ENCODE results near the gene MEGF8.

The MEGF8 gene, protein sequence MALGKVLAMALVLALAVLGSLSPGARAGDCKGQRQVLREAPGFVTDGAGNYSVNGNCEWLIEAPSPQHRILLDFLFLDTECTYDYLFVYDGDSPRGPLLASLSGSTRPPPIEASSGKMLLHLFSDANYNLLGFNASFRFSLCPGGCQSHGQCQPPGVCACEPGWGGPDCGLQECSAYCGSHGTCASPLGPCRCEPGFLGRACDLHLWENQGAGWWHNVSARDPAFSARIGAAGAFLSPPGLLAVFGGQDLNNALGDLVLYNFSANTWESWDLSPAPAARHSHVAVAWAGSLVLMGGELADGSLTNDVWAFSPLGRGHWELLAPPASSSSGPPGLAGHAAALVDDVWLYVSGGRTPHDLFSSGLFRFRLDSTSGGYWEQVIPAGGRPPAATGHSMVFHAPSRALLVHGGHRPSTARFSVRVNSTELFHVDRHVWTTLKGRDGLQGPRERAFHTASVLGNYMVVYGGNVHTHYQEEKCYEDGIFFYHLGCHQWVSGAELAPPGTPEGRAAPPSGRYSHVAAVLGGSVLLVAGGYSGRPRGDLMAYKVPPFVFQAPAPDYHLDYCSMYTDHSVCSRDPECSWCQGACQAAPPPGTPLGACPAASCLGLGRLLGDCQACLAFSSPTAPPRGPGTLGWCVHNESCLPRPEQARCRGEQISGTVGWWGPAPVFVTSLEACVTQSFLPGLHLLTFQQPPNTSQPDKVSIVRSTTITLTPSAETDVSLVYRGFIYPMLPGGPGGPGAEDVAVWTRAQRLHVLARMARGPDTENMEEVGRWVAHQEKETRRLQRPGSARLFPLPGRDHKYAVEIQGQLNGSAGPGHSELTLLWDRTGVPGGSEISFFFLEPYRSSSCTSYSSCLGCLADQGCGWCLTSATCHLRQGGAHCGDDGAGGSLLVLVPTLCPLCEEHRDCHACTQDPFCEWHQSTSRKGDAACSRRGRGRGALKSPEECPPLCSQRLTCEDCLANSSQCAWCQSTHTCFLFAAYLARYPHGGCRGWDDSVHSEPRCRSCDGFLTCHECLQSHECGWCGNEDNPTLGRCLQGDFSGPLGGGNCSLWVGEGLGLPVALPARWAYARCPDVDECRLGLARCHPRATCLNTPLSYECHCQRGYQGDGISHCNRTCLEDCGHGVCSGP (N-terminal part only)

DNA sequence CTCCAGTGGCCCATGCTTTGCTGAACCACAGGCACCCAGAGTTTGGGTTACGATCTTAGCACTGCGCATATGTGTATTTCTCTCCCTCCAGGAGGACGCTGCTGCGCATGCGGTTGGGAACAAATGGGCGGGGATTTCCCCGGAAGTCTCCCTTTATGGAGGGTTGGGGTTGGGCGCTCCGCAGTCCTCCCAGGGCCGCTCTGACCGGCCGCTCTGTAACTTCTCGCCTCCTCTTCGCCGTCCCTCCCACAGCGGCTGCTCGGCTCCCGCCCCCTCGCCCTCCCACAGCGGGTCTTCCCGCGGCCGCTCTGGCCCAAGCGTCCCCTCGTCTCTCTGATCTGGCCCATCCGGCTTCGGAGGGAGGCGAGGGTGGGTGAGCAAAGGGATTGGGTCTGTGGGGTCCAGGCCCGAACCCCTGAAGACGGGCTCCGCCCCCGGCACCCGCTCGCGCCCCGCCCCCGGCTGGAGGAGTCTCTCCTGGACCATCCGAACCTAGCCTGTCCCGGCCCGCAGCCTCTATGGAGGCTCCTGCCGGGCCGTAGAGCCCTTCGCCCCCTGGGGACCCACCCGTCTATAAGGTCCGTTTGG is at the start of gene MEGF8:
Gene MEGF8, plus strand, starts transcription at position 328 of the 588 bp plus-strand sequence. CDS start 609 bp downstream, outside the sequence.
- peak; percentile 96 for TF ChIP-seq CTCF (IDR thresholded peaks at IDR 0.05; ENCODE audit: control insufficient read depth, insufficient read depth, low read depth, low read length, missing control alignments)
- peak; percentile 94 for DNase-seq (ENCODE audit: low read depth)
- H3K4me3 ChIP-seq (ENCODE audit: control insufficient read depth, low read depth, low read length), result peak within 1 kb of the TSS; percentile 73

GRCh38 chr19:42276284-42276683 is 49.2 kb upstream of the MEGF8 start:
- TF ChIP-seq CTCF (IDR thresholded peaks at IDR 0.05; ENCODE audit: control insufficient read depth, insufficient read depth, low read depth, low read length, missing control alignments), result no peak
- no peak overlapping the region for H3K4me3 ChIP-seq (ENCODE audit: control insufficient read depth, low read depth, low read length)
- no peak for DNase-seq (ENCODE audit: low read depth)

DNA sequence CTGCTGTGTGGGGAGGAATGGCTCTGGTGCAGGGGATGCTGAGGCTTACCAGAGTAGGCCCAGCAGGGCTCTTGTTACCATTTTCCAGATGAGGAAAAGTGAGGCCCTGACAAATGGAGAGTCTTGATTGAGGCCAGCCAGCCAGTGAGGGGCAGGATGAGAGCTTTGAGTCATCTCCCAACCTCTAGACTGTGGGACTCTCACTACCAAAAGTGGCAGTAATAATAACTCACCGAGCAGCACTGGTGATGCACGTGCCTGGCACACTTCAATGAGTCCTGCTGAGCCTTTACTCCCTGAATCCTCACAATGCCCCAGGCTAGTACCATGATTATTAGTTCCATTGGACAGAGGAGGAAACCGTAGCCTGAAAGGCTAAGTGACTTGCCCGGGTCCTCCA is 48.6 kb upstream of the MEGF8 start:
- DNase-seq (ENCODE audit: low read depth), result no peak
- no peak overlapping the region for H3K4me3 ChIP-seq (ENCODE audit: control insufficient read depth, low read depth, low read length)
- no peak for TF ChIP-seq CTCF (IDR thresholded peaks at IDR 0.05; ENCODE audit: control insufficient read depth, insufficient read depth, low read depth, low read length, missing control alignments)

- H3K4me3 ChIP-seq (ENCODE audit: control insufficient read depth, low read depth, low read length), result no peak overlapping the region
- no peak for TF ChIP-seq CTCF (IDR thresholded peaks at IDR 0.05; ENCODE audit: control insufficient read depth, insufficient read depth, low read depth, low read length, missing control alignments)
- no peak for DNase-seq (ENCODE audit: low read depth)
Observed at GRCh38 chr19:42277821-42278451, 47.5 kb upstream of the MEGF8 start.

DNA sequence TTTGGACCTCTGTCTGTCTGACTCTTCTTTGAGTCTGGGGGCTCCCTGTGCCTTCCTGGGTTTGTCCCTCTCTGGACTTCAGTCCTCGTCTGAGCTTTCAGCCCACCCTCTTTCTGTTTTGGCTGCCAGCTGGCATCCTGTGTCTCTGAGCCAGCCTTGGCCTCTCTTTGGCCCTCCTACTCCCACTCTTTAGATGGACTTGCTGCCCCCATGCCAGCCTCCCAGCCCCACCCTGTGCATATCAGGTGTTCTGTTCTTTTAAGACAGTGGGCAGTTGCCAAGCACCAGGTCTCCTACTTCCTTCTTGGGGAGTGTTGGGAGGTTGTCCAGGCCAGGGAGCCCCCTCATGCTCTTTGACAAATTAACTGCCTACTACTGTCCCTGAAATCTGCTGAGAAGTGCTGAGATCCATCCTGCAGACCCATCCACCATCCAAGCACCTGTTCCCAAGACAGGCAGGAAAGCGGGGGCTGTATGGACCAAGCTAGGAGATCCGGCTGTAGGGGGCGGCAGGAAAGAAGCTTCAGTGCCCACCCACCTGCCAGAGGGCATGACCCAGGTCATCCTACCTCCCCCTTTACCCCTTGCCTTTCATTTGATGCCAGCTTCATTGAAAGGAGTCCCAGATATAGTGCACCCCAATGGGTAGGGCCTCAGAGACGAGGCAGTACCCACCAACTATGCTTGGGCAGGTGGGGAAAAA is 46.8 kb upstream of the MEGF8 start:
- no peak for DNase-seq (ENCODE audit: low read depth)

More for the DNA sequence above, 46.8 kb upstream of the MEGF8 start:
- no peak overlapping the region; the same call in 1 of the 2 replicates for H3K4me3 ChIP-seq (ENCODE audit: control insufficient read depth, low read depth, low read length)
- TF ChIP-seq CTCF (IDR thresholded peaks at IDR 0.05; ENCODE audit: control insufficient read depth, insufficient read depth, low read depth, low read length, missing control alignments), result no peak
